ENCODE measurements around the gene COX10. TPM values are rescaled to one million over a fixed set of nuclear protein-coding genes. Genes with fewer than 3 reads are reported as not detected.
"Not testable (repeated sequence)": the region's sequence is repeated elsewhere in the genome, so short reads cannot be mapped to it uniquely, and the experiment has no call there.

COX10 gene
- total RNA-seq: 10 to 100 TPM; 24.5 to 25.2 TPM

GRCh38 chr17:14069251-14070021, at the start of gene COX10:
COX10 (plus strand) TSS chr17:14069504; CDS start chr17:14069606, 102 bp downstream.
- peak; percentile 87 for DNase-seq
- Mint-ChIP-seq H3K27me3 (no peaks in the 10 kb centered on the region), H3K36me3 (ENCODE audit: low read depth) (peaks cover 63% of the 10 kb centered on the region), H3K4me1 (peaks cover 61% of the 10 kb centered on the region), H3K27ac (peak within 1 kb of the TSS; percentile 82), H3K9me3 (peaks cover 3% of the 10 kb centered on the region), H3K4me3 (peak within 1 kb of the TSS; percentile 95)
- ChIA-PET POLR2A (interaction anchor here (0.6 to 4.2 kb wide), 9 partner anchors 8 to 232 kb away, joined by 3 to 36 read pairs (median 3); partner anchors contain the start of gene HS3ST3B1), CTCF (interaction anchor here (3.2 kb wide), 1 partner anchor 232 kb away, joined by 12 read pairs; the partner anchor contains the start of gene HS3ST3B1)

DNA sequence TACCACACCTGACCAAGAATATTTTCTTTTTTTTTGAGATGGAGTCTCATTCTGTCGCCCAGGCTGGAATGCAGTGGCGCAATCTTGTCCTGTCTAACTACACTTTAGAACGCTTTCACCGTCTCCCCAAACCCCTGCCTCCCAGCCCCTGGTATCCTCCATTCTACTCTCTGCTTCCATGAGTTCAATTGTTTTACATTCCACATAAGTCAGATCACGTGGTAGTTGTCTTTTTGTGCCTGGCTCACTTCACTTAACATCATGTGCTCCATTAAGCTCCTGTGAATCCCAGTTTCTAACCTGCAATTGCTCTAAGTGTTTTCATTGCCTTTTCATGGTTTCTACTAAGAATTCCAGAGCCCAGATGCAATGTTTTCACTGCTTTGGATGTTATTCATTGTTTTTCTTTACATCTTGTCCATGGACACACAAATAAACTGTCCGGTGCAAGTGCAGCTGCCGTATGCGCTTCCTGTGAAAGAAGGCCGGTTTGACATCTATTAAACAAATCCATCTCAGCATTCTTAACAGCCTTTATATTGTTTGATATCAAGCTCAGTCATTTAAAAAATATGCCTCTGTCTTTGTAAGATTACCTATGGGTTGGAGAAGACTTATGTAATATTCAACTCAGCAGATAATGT, 47.5 kb upstream of the COX10 start:
- H3K27me3 Mint-ChIP-seq; POLR2A ChIA-PET; H3K4me3 Mint-ChIP-seq; H3K36me3 Mint-ChIP-seq (ENCODE audit: low read depth); DNase-seq; CTCF ChIA-PET; H3K27ac Mint-ChIP-seq; H3K9me3 Mint-ChIP-seq: not testable (repeated sequence)
- H3K4me1 Mint-ChIP-seq: peaks cover 19% of the 10 kb centered on the region

GRCh38 chr17:14029755-14030154, 39.5 kb upstream of the COX10 start:
- POLR2A ChIA-PET, H3K27me3 Mint-ChIP-seq, H3K27ac Mint-ChIP-seq, H3K9me3 Mint-ChIP-seq, H3K4me3 Mint-ChIP-seq, H3K4me1 Mint-ChIP-seq, CTCF ChIA-PET, DNase-seq: not testable (repeated sequence)
- peaks cover 40% of the 10 kb centered on the region for H3K36me3 Mint-ChIP-seq (ENCODE audit: low read depth)

DNA sequence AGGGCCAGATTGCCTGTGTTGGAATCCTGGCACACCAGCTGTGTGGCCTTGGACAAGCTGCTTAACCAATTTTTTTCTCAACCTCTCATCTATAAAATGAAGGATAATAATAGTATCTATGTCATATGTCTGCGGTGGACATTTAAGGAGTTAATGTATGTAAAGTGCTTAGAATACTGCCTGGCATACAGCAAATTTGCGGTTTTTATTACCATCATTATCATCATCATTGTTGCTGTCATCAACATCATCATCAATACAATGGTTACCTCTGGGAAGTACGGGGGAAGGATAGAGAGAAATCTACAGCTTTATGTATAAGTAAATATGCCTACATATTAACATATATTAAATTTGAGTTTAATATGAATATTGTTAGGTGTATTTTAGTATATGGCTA, 37.1 kb upstream of the COX10 start:
- Mint-ChIP-seq H3K4me3 (no peak overlapping the region), H3K27ac (no peak overlapping the region), H3K36me3 (ENCODE audit: low read depth) (peaks cover 56% of the 10 kb centered on the region), H3K9me3 (no peaks in the 10 kb centered on the region), H3K4me1 (peaks cover 11% of the 10 kb centered on the region), H3K27me3 (no peaks in the 10 kb centered on the region)
- DNase-seq: no peak
- POLR2A ChIA-PET: no interaction called here
- CTCF ChIA-PET: no interaction called here

- CTCF ChIA-PET: no interaction called here
- POLR2A ChIA-PET: no interaction called here
- no peak overlapping the region for H3K27ac Mint-ChIP-seq
- H3K36me3 Mint-ChIP-seq (ENCODE audit: low read depth): peaks cover 57% of the 10 kb centered on the region
- peaks cover 1% of the 10 kb centered on the region for H3K9me3 Mint-ChIP-seq
- H3K27me3 Mint-ChIP-seq: no peaks in the 10 kb centered on the region
- H3K4me3 Mint-ChIP-seq: no peak overlapping the region
- peaks cover 20% of the 10 kb centered on the region for H3K4me1 Mint-ChIP-seq
- no peak for DNase-seq
Observed at GRCh38 chr17:14033166-14033565, 36.1 kb upstream of the COX10 start.

- peaks cover 59% of the 10 kb centered on the region for H3K36me3 Mint-ChIP-seq (ENCODE audit: low read depth)
- no peaks in the 10 kb centered on the region for H3K27me3 Mint-ChIP-seq
- H3K4me1 Mint-ChIP-seq: peaks cover 35% of the 10 kb centered on the region
- H3K4me3 Mint-ChIP-seq: no peak overlapping the region
- DNase-seq: no peak
- POLR2A ChIA-PET: interaction anchor here (0.7 to 1.7 kb wide), 2 partner anchors 263 to 264 kb away, joined by 3 to 5 read pairs; partner anchors contain the start of gene HS3ST3B1
- peaks cover 4% of the 10 kb centered on the region for H3K9me3 Mint-ChIP-seq
- CTCF ChIA-PET: no interaction called here
- H3K27ac Mint-ChIP-seq: no peak overlapping the region
Observed at GRCh38 chr17:14037453-14037852, 31.9 kb upstream of the COX10 start.

DNA sequence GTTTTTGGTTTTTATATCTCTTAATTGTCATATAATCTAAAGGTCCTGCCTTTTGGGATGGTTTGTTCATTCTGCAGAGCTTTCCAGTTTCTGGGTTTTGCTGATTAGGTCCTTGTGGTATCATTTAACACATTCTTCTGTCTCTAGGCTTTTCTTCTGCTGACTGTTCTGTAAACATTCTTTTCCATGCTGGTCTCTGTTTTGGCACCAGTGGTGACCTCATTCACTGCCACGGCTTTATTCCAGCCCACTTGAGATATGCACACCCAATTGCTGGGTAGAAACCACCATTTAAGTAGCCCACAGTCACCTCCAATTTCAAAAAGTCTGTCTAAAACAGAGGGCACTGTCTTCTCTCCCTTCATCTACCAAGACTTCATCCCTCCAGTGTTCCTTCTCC, 31.1 kb upstream of the COX10 start:
- CTCF ChIA-PET: no interaction called here
- Mint-ChIP-seq H3K27me3 (no peaks in the 10 kb centered on the region), H3K27ac (peak overlapping the region; percentile 37), H3K4me1 (peaks cover 39% of the 10 kb centered on the region), H3K9me3 (peaks cover 4% of the 10 kb centered on the region), H3K4me3 (no peak overlapping the region), H3K36me3 (ENCODE audit: low read depth) (peaks cover 57% of the 10 kb centered on the region)
- DNase-seq: no peak
- POLR2A ChIA-PET: interaction anchor here (1.7 kb wide), 1 partner anchor 264 kb away, joined by 5 read pairs; no protein-coding TSS in a partner anchor

DNA sequence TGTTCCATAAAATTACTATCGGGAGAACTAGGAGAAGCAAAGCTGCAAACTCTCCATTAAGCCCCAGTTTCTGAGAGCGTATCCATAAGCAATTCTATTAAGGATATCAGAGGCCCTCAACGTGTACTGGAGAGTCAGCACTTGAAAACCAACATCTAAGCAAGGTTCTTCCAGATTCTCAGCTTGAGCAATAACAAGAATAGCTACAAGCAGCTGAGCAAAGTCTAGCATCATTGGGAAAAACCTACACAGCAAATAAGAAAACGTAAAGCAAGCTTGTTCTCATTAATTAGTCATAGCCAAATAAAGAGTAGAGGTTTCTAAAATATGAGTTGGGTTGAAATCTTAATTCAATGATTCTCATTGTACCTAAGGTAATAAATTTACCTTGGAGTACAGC, 26.9 kb upstream of the COX10 start:
- Mint-ChIP-seq H3K4me3 (no peak overlapping the region), H3K36me3 (ENCODE audit: low read depth) (peaks cover 42% of the 10 kb centered on the region), H3K27me3 (no peaks in the 10 kb centered on the region), H3K27ac (no peak overlapping the region), H3K9me3 (peaks cover 4% of the 10 kb centered on the region), H3K4me1 (peaks cover 50% of the 10 kb centered on the region)
- ChIA-PET CTCF (interaction anchor here (1.1 kb wide), 1 partner anchor 14 kb away, joined by 3 read pairs; no protein-coding TSS in a partner anchor), POLR2A (interaction anchor here (0.9 kb wide), 1 partner anchor 258 kb away, joined by 3 read pairs; the partner anchor contains the start of gene HS3ST3B1)
- no peak for DNase-seq

GRCh38 chr17:14044702-14045101, 24.6 kb upstream of the COX10 start:
- Mint-ChIP-seq H3K36me3 (ENCODE audit: low read depth) (peaks cover 28% of the 10 kb centered on the region), H3K4me3 (no peak overlapping the region), H3K27me3 (no peaks in the 10 kb centered on the region), H3K4me1 (peaks cover 31% of the 10 kb centered on the region), H3K27ac (peak overlapping the region; percentile 55), H3K9me3 (peaks cover 2% of the 10 kb centered on the region)
- no peak for DNase-seq
- ChIA-PET CTCF (interaction anchor here (1.2 kb wide), 1 partner anchor 257 kb away, joined by 5 read pairs; the partner anchor contains the start of gene HS3ST3B1), POLR2A (interaction anchor here (0.8 to 1.9 kb wide), 3 partner anchors 157 to 257 kb away, joined by 3 to 8 read pairs (median 4); partner anchors contain the start of gene HS3ST3B1)

GRCh38 chr17:14046978-14047377, 22.3 kb upstream of the COX10 start:
- no peak overlapping the region for H3K4me3 Mint-ChIP-seq
- peaks cover 32% of the 10 kb centered on the region for H3K36me3 Mint-ChIP-seq (ENCODE audit: low read depth)
- H3K9me3 Mint-ChIP-seq: peaks cover 1% of the 10 kb centered on the region
- POLR2A ChIA-PET: interaction anchor here (1.2 kb wide), 1 partner anchor 156 kb away, joined by 4 read pairs; no protein-coding TSS in a partner anchor
- H3K27me3 Mint-ChIP-seq: no peaks in the 10 kb centered on the region
- CTCF ChIA-PET: interaction anchor here (1.1 kb wide), 1 partner anchor 254 kb away, joined by 3 read pairs; the partner anchor contains the start of gene HS3ST3B1
- H3K27ac Mint-ChIP-seq: no peak overlapping the region
- peaks cover 31% of the 10 kb centered on the region for H3K4me1 Mint-ChIP-seq
- DNase-seq: no peak

GRCh38 chr17:14047591-14047990, 21.7 kb upstream of the COX10 start:
- H3K27me3 Mint-ChIP-seq: no peaks in the 10 kb centered on the region
- peaks cover 26% of the 10 kb centered on the region for H3K4me1 Mint-ChIP-seq
- H3K36me3 Mint-ChIP-seq (ENCODE audit: low read depth): peaks cover 31% of the 10 kb centered on the region
- ChIA-PET CTCF (interaction anchor here (0.7 to 1.1 kb wide), 2 partner anchors 19 to 253 kb away, joined by 3 read pairs; partner anchors contain the start of gene HS3ST3B1), POLR2A (interaction anchor here (1.2 kb wide), 1 partner anchor 156 kb away, joined by 4 read pairs; no protein-coding TSS in a partner anchor)
- DNase-seq: no peak
- no peak overlapping the region for H3K4me3 Mint-ChIP-seq
- no peaks in the 10 kb centered on the region for H3K9me3 Mint-ChIP-seq
- H3K27ac Mint-ChIP-seq: no peak overlapping the region

DNA sequence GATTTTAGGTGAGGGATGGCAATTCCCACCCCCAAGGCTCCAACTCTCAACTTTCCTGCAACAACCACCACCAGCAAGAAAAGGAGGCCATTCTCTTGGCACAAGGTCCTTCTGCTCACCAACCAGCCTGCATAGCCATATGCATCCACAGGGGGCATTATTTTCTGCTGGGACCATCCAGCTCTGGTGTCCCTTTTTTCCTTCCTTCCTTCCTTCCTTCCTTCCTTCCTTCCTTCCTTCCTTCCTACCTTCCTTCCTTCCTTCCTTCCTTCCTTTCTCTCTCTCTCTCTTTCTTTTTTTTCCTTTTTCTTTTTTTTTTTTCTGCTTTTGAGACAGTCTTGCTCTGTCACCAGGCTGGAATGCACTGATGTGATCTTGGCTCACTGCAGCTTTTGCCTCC, 21.1 kb upstream of the COX10 start:
- Mint-ChIP-seq H3K4me3 (no peak overlapping the region), H3K36me3 (ENCODE audit: low read depth) (peaks cover 34% of the 10 kb centered on the region), H3K27ac (no peak overlapping the region), H3K9me3 (no peaks in the 10 kb centered on the region), H3K4me1 (peaks cover 25% of the 10 kb centered on the region), H3K27me3 (no peaks in the 10 kb centered on the region)
- ChIA-PET POLR2A (no interaction called here), CTCF (interaction anchor here (0.7 kb wide), 2 partner anchors 18 to 716 kb away, joined by 3 read pairs; no protein-coding TSS in a partner anchor)
- no peak for DNase-seq

- peaks cover 10% of the 10 kb centered on the region for H3K4me1 Mint-ChIP-seq
- no peaks in the 10 kb centered on the region for H3K27me3 Mint-ChIP-seq
- no peaks in the 10 kb centered on the region for H3K9me3 Mint-ChIP-seq
- CTCF ChIA-PET: no interaction called here
- POLR2A ChIA-PET: no interaction called here
- H3K27ac Mint-ChIP-seq: no peak overlapping the region
- H3K36me3 Mint-ChIP-seq (ENCODE audit: low read depth): peaks cover 30% of the 10 kb centered on the region
- DNase-seq: no peak
- no peak overlapping the region for H3K4me3 Mint-ChIP-seq
Observed at GRCh38 chr17:14050616-14051015, 18.7 kb upstream of the COX10 start.
